ENCODE results near the gene MAP3K21. TPM values are rescaled to one million over a fixed set of nuclear protein-coding genes. Genes with fewer than 3 reads are reported as not detected.
A peak's percentile ranks its signal among the peaks of the same experiment; 100 is the strongest.

MAP3K21 gene
- 0.83 and 1.2 TPM in 2 replicates for total RNA-seq (2011; cell fraction: chromatin; rRNA removed; ENCODE audit: low replicate concordance)
- total RNA-seq (2011; cell fraction: nucleolus; rRNA removed), result 0.66 and 0.83 TPM in 2 replicates
- 0.73 and 1.3 TPM in 2 replicates for total RNA-seq (2011; cell fraction: nucleoplasm; rRNA removed)
- total RNA-seq (2014; rRNA removed) (0.23 and 0.57 TPM in 2 replicates), total RNA-seq (2014; rRNA removed; fragmentation: Illumina TruSeq; extraction: Trizol) (0.58 and 0.67 TPM in 2 replicates), total RNA-seq (2015; rRNA removed; fragmentation: Illumina TruSeq; extraction: Trizol) (0.62 and 0.68 TPM in 2 replicates), total RNA-seq (2021) (0.58 and 0.76 TPM in 2 replicates), polyA plus RNA-seq (2011; rRNA removed) (0.27 and 0.86 TPM in 2 replicates), polyA plus RNA-seq (2014; fragmentation: Illumina TruSeq; extraction: Trizol) (0.46 and 0.49 TPM in 2 replicates), polyA plus RNA-seq (2014; fragmentation: Nextera tagmentation; extraction: Ambion mirVana) (under 1 TPM; 0.24 to 0.34 TPM), polyA plus RNA-seq (2014; rRNA removed) (0.45 and 0.65 TPM in 2 replicates), polyA minus RNA-seq (2011; rRNA and poly(A)+ RNA removed) (0.66 and 1.7 TPM in 2 replicates), Bru-seq, nascent RNA (percentile 37 among the genes with signal in this experiment), BruChase-seq, experiment 1, labeled RNA remaining after a 2-hour chase (percentile 39 among the genes with signal in this experiment), BruChase-seq, experiment 2, labeled RNA remaining after a 6-hour chase (percentile 42 among the genes with signal in this experiment)
- 0.28 and 0.48 TPM in 2 replicates for polyA plus RNA-seq (2011; cell fraction: cytosol; rRNA removed)
- 0.37 and 0.82 TPM in 2 replicates for polyA plus RNA-seq (2011; cell fraction: nucleus; rRNA removed)
- polyA plus RNA-seq (2012), result 0.38 and 0.43 TPM in 2 replicates
- 0.55 and 0.57 TPM in 2 replicates for polyA minus RNA-seq (2011; cell fraction: cytosol; rRNA and poly(A)+ RNA removed)
- polyA minus RNA-seq (2011; cell fraction: nucleus; rRNA and poly(A)+ RNA removed), result 0.33 and 0.67 TPM in 2 replicates
- long read RNA-seq, experiment 1, full-length matches to known transcripts, result 1 of 6 reads
- long read RNA-seq, experiment 1, partial matches to known transcripts, result 3 of 6 reads
- long read RNA-seq, experiment 1, other reads (novel, unspliced or antisense), result 2 of 6 reads
- long read RNA-seq, experiment 2, partial matches to known transcripts, result 0 of 1 reads
- long read RNA-seq, experiment 2, other reads (novel, unspliced or antisense), result 1 of 1 reads
- long read RNA-seq, experiment 3, partial matches to known transcripts, result 0 of 1 reads
- long read RNA-seq, experiment 3, other reads (novel, unspliced or antisense), result 0 of 1 reads

GRCh38 chr1:233327651-233328141, at the start of gene MAP3K21:
MAP3K21 (plus strand) TSS chr1:233327724; CDS start chr1:233328029, 305 bp downstream.
- no peaks in the 10 kb centered on the region for H3K79me2 ChIP-seq (ENCODE audit: control insufficient read depth, insufficient read depth, low read length)
- H3K4me3 ChIP-seq, result peak within 1 kb of the TSS; percentile 46
- ChIA-PET POLR2A (interaction anchor here (0.6 kb wide), 1 partner anchor 10 kb away, joined by 3 read pairs; no protein-coding TSS in a partner anchor), CTCF (ENCODE audit: low intra/inter-chr PET ratio) (no interaction called here)
- peak within 1 kb of the TSS; percentile 71 for H3K4me2 ChIP-seq (ENCODE audit: insufficient read depth, low read length)
- BruUV-seq (replicated peaks), result no TSS peak
- peak; percentile 92 for ATAC-seq
- in situ Hi-C loops (cut with MboI) (no loop called here), intact Hi-C loops (cut with micrococcal nuclease) (no loop called here)
- DNase-seq (ENCODE audit: extremely low read depth in 1 of 4, low spot score in 3 of 4), result peak in 2 of 4 experiments; percentile 95 to 97
- no peaks in the 10 kb centered on the region for H3K9me3 ChIP-seq (replicated peaks; ENCODE audit: control insufficient read depth, insufficient read depth, low read depth, low read length)
- WGBS (ENCODE audit: insufficient coverage, low coverage, missing lambda C conversion rate), result under 1% methylated on average over 27 of the region's 68 CpGs
- FAIRE-seq, result no peak
- H2AFZ ChIP-seq (ENCODE audit: low read depth, low read length), result peak within 1 kb of the TSS; percentile 92
- H3K4me1 ChIP-seq (replicated peaks in 1 of 2; ENCODE audit: control insufficient read depth in 2 of 2, insufficient read depth in 2 of 2, low read length in 2 of 2), result peaks cover 0 to 18% of the 10 kb centered on the region in 2 experiments; a peak in 4 of 5 replicates
- H3K27ac ChIP-seq (ENCODE audit: extremely low read depth, low read depth, low read length), result no peak within 1 kb of the TSS
- H4K20me1 ChIP-seq (replicated peaks; ENCODE audit: control insufficient read depth, insufficient read depth, low read length), result peaks cover 4% of the 10 kb centered on the region; the same call in 1 of the 2 replicates
- H3K36me3 ChIP-seq (ENCODE audit: control insufficient read depth, insufficient read depth, low read length), result no peaks in the 10 kb centered on the region
- no peaks in the 10 kb centered on the region for H3K9me1 ChIP-seq (ENCODE audit: control insufficient read depth, insufficient read depth, low read length)
- peaks cover 2 to 5% of the 10 kb centered on the region in 2 experiments; a peak in 2 of 5 replicates for H3K27me3 ChIP-seq (ENCODE audit: control insufficient read depth in 2 of 2, insufficient read depth in 2 of 2, low read length in 2 of 2)
- H3K9ac ChIP-seq (ENCODE audit: insufficient read depth in 1 of 2, low read depth in 2 of 2, low read length in 2 of 2), result peak within 1 kb of the TSS; percentile 43 to 95; a peak in 3 of 4 replicates
- TF ChIP-seq E2F6 (IDR thresholded peaks at IDR 0.05; ENCODE audit: borderline replicate concordance in 1 of 2, extremely low read depth in 1 of 2, insufficient read depth in 1 of 2, insufficient read length in 1 of 2, low read depth in 1 of 2, low read length in 1 of 2, poor library complexity in 1 of 2, severe bottlenecking in 1 of 2) (peak in 1 of 2 experiments; percentile 64), RBFOX2 (IDR thresholded peaks at IDR 0.05; ENCODE audit: low read depth, low read length) (0 out of 2 replicates have a peak, but pooled peaks have one; percentile 44), MAZ (CRISPR knock-in tag; conservative IDR thresholded peaks at IDR 0.05 in 1 of 2, IDR thresholded peaks at IDR 0.05 in 1 of 2) (peak in 1 of 2 experiments; percentile 48; a peak in 3 of 4 replicates), NCOA6 (IDR thresholded peaks at IDR 0.05) (0 out of 2 replicates have a peak, but pooled peaks have one; percentile 32), RB1 (IDR thresholded peaks at IDR 0.05; ENCODE audit: low read depth) (0 out of 2 replicates have a peak, but pooled peaks have one; percentile 13), POLR2G (IDR thresholded peaks at IDR 0.05; ENCODE audit: low read depth, low read length) (peak; percentile 53; the same call in 1 of the 2 replicates), TAF15 (IDR thresholded peaks at IDR 0.05; ENCODE audit: low read depth, low read length) (no peak), PCBP1 (IDR thresholded peaks at IDR 0.05; ENCODE audit: low read depth, low read length, poor library complexity, severe bottlenecking) (peak; percentile 63), RBM22 (IDR thresholded peaks at IDR 0.05; ENCODE audit: low read depth, low read length, poor library complexity, severe bottlenecking) (no peak), NRF1 (conservative IDR thresholded peaks at IDR 0.05 in 1 of 2, IDR thresholded peaks at IDR 0.05 in 1 of 2) (peak in 1 of 2 experiments; percentile 11; a peak in 2 of 4 replicates), L3MBTL2 (IDR thresholded peaks at IDR 0.05) (peak; percentile 81), ZFX (CRISPR knock-in tag; IDR thresholded peaks at IDR 0.05) (no peak; the same call in 1 of the 2 replicates), CTBP1 (IDR thresholded peaks at IDR 0.05; ENCODE audit: borderline replicate concordance) (peak; percentile 42; the same call in 1 of the 2 replicates), VEZF1 (CRISPR knock-in tag; IDR thresholded peaks at IDR 0.05) (peak; percentile 60)
